Mucosa of rectum (tissue), 2 donors: ENCODE data around the gene TCFL5.

Source experiments
- H3K27ac ChIP-seq, 2 donors: one replicate each; pipeline ENCODE4 v1.7.0; 2013; ENCODE audit warnings: inconsistent platforms in 2 of 2, low read depth in 2 of 2, low read length in 2 of 2
- H3K27me3 ChIP-seq, 2 donors: one replicate each; pipeline ENCODE4 v1.7.0; 2013; ENCODE audit warnings: low read length in 2 of 2; ENCODE audit not compliant: control insufficient read depth in 2 of 2, insufficient read depth in 2 of 2
- H3K36me3 ChIP-seq, 2 donors: one replicate each; pipeline ENCODE4 v1.7.0; 2013; ENCODE audit warnings: low read length in 2 of 2; ENCODE audit not compliant: control insufficient read depth in 2 of 2, insufficient read depth in 2 of 2
- H3K4me1 ChIP-seq, 2 donors: one replicate each; pipeline ENCODE4 v1.7.0; 2013; ENCODE audit warnings: low read length in 2 of 2, mild to moderate bottlenecking in 1 of 2; ENCODE audit not compliant: control insufficient read depth in 2 of 2, insufficient read depth in 2 of 2
- H3K4me3 ChIP-seq, 2 donors: one replicate each; pipeline ENCODE4 v1.7.0; 2013; ENCODE audit warnings: low read length in 2 of 2
- H3K9ac ChIP-seq, 2 donors: one replicate each; pipeline ENCODE4 v1.7.0; 2013; ENCODE audit warnings: low read length in 2 of 2, low read depth in 1 of 2, mild to moderate bottlenecking in 1 of 2
- H3K9me3 ChIP-seq, 2 donors: one replicate each; pipeline ENCODE4 v1.7.0; 2013; ENCODE audit warnings: low read length in 2 of 2; ENCODE audit not compliant: control insufficient read depth in 2 of 2
- donor health status: healthy.
- donor health status: Normal muscosa, but diverticular disease.

Gene TCFL5

GRCh38 chr20:62811720-62812119 is 49.9 kb downstream of the TCFL5 start:
- H3K27ac ChIP-seq, result no peak overlapping the region
- no peak overlapping the region for H3K4me3 ChIP-seq
- peaks cover 10 to 21% of the 10 kb centered on the region in 2 donors for H3K27me3 ChIP-seq
- peaks cover 3 to 4% of the 10 kb centered on the region in 2 donors for H3K4me1 ChIP-seq
- H3K9me3 ChIP-seq, result no peaks in the 10 kb centered on the region
- peaks cover 34 to 38% of the 10 kb centered on the region in 2 donors for H3K36me3 ChIP-seq
- H3K9ac ChIP-seq, result no peak overlapping the region

- Histone ChIP-seq H3K9me3 (no peaks in the 10 kb centered on the region), H3K36me3 (peaks cover 34 to 38% of the 10 kb centered on the region in 2 donors), H3K27me3 (peaks cover 10 to 19% of the 10 kb centered on the region in 2 donors), H3K4me1 (peaks cover 7 to 8% of the 10 kb centered on the region in 2 donors), H3K27ac (no peak overlapping the region), H3K9ac (no peak overlapping the region), H3K4me3 (no peak overlapping the region)
These were observed 50.3 kb downstream of the TCFL5 start for GRCh38 chr20:62811320-62811719.

GRCh38 chr20:62809530-62810428 is 51.8 kb downstream of the TCFL5 start:
- Histone ChIP-seq H3K36me3 (peaks cover 34 to 38% of the 10 kb centered on the region in 2 donors), H3K4me1 (peaks cover 16 to 17% of the 10 kb centered on the region in 2 donors), H3K4me3 (no peak overlapping the region), H3K27me3 (peaks cover under 1 to 3% of the 10 kb centered on the region in 2 donors), H3K27ac (no peak overlapping the region), H3K9ac (no peak overlapping the region), H3K9me3 (no peaks in the 10 kb centered on the region)

- no peaks in the 10 kb centered on the region for H3K27me3 ChIP-seq
- peaks cover 34 to 38% of the 10 kb centered on the region in 2 donors for H3K36me3 ChIP-seq
- H3K4me3 ChIP-seq, result no peak overlapping the region
- no peaks in the 10 kb centered on the region for H3K9me3 ChIP-seq
- H3K4me1 ChIP-seq, result peaks cover 16 to 17% of the 10 kb centered on the region in 2 donors
- H3K27ac ChIP-seq, result no peak overlapping the region
- no peak overlapping the region for H3K9ac ChIP-seq
These were observed 53.3 kb downstream of the TCFL5 start for GRCh38 chr20:62808211-62808865.

GRCh38 chr20:62807444-62808210 is 54.0 kb downstream of the TCFL5 start:
- H3K9ac ChIP-seq, result no peak overlapping the region
- peaks cover 16 to 17% of the 10 kb centered on the region in 2 donors for H3K4me1 ChIP-seq
- H3K36me3 ChIP-seq, result peaks cover 34 to 38% of the 10 kb centered on the region in 2 donors
- no peak overlapping the region for H3K4me3 ChIP-seq
- H3K9me3 ChIP-seq, result no peaks in the 10 kb centered on the region
- H3K27ac ChIP-seq, result no peak overlapping the region
- H3K27me3 ChIP-seq, result no peaks in the 10 kb centered on the region

- Histone ChIP-seq H3K9me3 (no peaks in the 10 kb centered on the region), H3K27me3 (no peaks in the 10 kb centered on the region), H3K27ac (peak overlapping the region in 1 of 2 donors; percentile 43), H3K36me3 (peaks cover 29 to 30% of the 10 kb centered on the region in 2 donors), H3K4me3 (peak overlapping the region; percentile 77 to 88), H3K9ac (peak overlapping the region; percentile 56 to 95), H3K4me1 (peaks cover 16 to 17% of the 10 kb centered on the region in 2 donors)
These were observed 55.1 kb downstream of the TCFL5 start for GRCh38 chr20:62806383-62807050.

- no peaks in the 10 kb centered on the region for H3K27me3 ChIP-seq
- H3K9me3 ChIP-seq, result no peaks in the 10 kb centered on the region
- peaks cover 16 to 17% of the 10 kb centered on the region in 2 donors for H3K4me1 ChIP-seq
- H3K36me3 ChIP-seq, result peaks cover 29 to 31% of the 10 kb centered on the region in 2 donors
- H3K27ac ChIP-seq, result peak overlapping the region; percentile 38 to 43
- H3K4me3 ChIP-seq, result peak overlapping the region; percentile 77 to 88
- peak overlapping the region; percentile 56 to 95 for H3K9ac ChIP-seq
These were observed 55.8 kb downstream of the TCFL5 start for GRCh38 chr20:62805711-62806382.

- Histone ChIP-seq H3K9ac (peak overlapping the region; percentile 56 to 95), H3K4me1 (peaks cover 16 to 17% of the 10 kb centered on the region in 2 donors), H3K4me3 (peak overlapping the region; percentile 82 to 88), H3K36me3 (peaks cover 25 to 29% of the 10 kb centered on the region in 2 donors), H3K27me3 (no peaks in the 10 kb centered on the region), H3K9me3 (no peaks in the 10 kb centered on the region), H3K27ac (peak overlapping the region; percentile 55 to 80)
These were observed 56.4 kb downstream of the TCFL5 start for GRCh38 chr20:62805155-62805710.
